Left kidney (tissue), 2 donors: ENCODE data around the gene CLASP1. TPM values are rescaled to one million over a fixed set of nuclear protein-coding genes. Genes with fewer than 3 reads are reported as not detected.

ENCODE experiments used
- DNase-seq: peaks from one replicate; pipeline ENCODE4 v3.0.0-alpha.2; 2013
- polyA plus RNA-seq: library from polyadenylated mRNA; unstranded; fragments of 120-200 nt; gene quantifications from one replicate; pipeline ENCODE4 v1.2.1, GENCODE V29; 2013; ENCODE audit not compliant: insufficient read length

CLASP1 gene
- polyA plus RNA-seq, 1 donor = 54.6 TPM

- no peak for DNase-seq
Measured at GRCh38 chr2:121287956-121288355, 361.3 kb downstream of the CLASP1 start.

Other genes with a start within 250 kb of the CLASP1 start
- 1.4 TPM for gene RNU4ATAC, start 118.6 kb downstream of the CLASP1 start, polyA plus RNA-seq
- 67.5 TPM for gene NIFK, start 87.4 kb upstream of the CLASP1 start, polyA plus RNA-seq
- gene TSN, start 106.2 kb upstream of the CLASP1 start, polyA plus RNA-seq = 108 TPM